GM19351 (cell line): Measurements from ENCODE around the gene SLMAP.

Experiments
- ATAC-seq: cut with Tn5 transposase; IDR thresholded peaks from one replicate; pipeline ENCODE4 v1.9.1; 2021; ENCODE audit warnings: mild to moderate bottlenecking, moderate library complexity; ENCODE audit not compliant: unreplicated experiment

SLMAP gene

GRCh38 chr3:57746156-57747010 is 9.7 kb upstream of the SLMAP start:
- no peak for ATAC-seq

GRCh38 chr3:57749542-57749941 is 6.6 kb upstream of the SLMAP start:
- ATAC-seq: no peak

- no peak for ATAC-seq
These were observed 3.8 kb upstream of the SLMAP start for GRCh38 chr3:57752307-57752706.

GRCh38 chr3:57753016-57753415 is 3.1 kb upstream of the SLMAP start:
- ATAC-seq: no peak

GRCh38 chr3:57755368-57755675 is 787 bp upstream of the SLMAP start:
- ATAC-seq: no peak

GRCh38 chr3:57756528-57757401 is 656 bp downstream of the SLMAP start:
- peak; percentile 24 for ATAC-seq

GRCh38 chr3:57757642-57758297 is 1.7 kb downstream of the SLMAP start:
- no peak for ATAC-seq

GRCh38 chr3:57758686-57759085 is 2.6 kb downstream of the SLMAP start:
- ATAC-seq: no peak

GRCh38 chr3:57764794-57765193 is 8.7 kb downstream of the SLMAP start:
- ATAC-seq: no peak

- no peak for ATAC-seq
These were observed 12.5 kb downstream of the SLMAP start for GRCh38 chr3:57768595-57768994.

- ATAC-seq: no peak
These were observed 14.1 kb downstream of the SLMAP start for GRCh38 chr3:57770009-57770827.

GRCh38 chr3:57772251-57772650 is 16.1 kb downstream of the SLMAP start:
- ATAC-seq: no peak

GRCh38 chr3:57777774-57778173 is 21.7 kb downstream of the SLMAP start:
- no peak for ATAC-seq

GRCh38 chr3:57778494-57778893 is 22.4 kb downstream of the SLMAP start:
- no peak for ATAC-seq

- ATAC-seq: no peak
These were observed 23.6 kb downstream of the SLMAP start for GRCh38 chr3:57779666-57780065.

GRCh38 chr3:57783186-57784088 is 27.3 kb downstream of the SLMAP start:
- ATAC-seq: no peak

- ATAC-seq: no peak
These were observed 28.1 kb downstream of the SLMAP start for GRCh38 chr3:57784089-57784735.

GRCh38 chr3:57785446-57785845 is 29.3 kb downstream of the SLMAP start:
- ATAC-seq: no peak
